ENCODE measurements around the gene HTRA3. TPM values are rescaled to one million over a fixed set of nuclear protein-coding genes. Genes with fewer than 3 reads are reported as not detected.
A peak's percentile ranks its signal among the peaks of the same experiment; 100 is the strongest.

HTRA3 gene
- total RNA-seq, 1 donor: 0.86 TPM

GRCh38 chr4:8300832-8301231 lies 31.3 kb downstream of the HTRA3 start:
- TF ChIP-seq CTCF (IDR thresholded peaks at IDR 0.05; ENCODE audit: insufficient read depth, low read depth, low read length): no peak
- DNase-seq (ENCODE audit: low read depth): no peak
- no peak overlapping the region for H3K4me3 ChIP-seq (ENCODE audit: low read depth, low read length)

DNA sequence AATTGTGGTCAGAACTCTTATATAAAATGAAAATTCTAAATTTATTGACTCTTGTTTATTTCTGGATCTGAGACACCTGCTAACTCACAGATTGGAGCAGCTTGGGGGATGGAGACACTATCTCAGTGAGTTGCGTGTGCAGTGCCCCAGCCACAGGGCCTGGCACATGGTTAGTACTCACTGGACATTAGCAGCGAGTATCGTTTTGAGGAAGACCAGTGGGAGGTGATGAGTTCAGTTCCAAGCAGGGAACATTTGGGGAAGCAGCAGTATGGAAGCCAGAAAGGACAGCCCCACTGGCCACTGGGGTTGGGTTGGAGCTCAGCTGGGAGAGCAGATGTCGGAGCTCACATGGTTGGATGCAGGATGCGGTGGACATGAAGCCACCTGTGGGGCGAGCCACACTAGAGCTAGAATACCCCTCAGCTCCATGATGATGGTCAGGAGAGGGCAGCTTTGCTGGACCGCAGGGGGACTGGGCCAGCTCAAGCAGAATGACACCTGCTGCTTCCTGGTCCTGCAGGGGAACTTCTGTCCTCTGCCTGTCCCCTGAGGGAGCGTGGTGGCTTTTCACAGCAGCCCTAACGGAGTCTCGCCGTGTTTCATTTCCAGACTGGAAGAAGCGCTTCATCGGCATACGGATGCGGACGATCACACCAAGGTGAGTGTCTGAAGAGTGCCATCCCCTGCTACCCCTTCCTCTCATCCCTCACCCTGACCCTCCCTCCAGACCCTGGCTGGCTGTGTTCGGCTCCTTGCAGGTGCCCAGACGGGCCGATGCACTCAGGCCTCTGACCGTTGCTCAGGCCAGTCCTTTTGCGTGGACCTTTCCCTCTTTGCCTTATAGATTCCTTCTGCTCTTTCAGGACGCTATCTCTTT lies 32.5 kb downstream of the HTRA3 start:
- no peak for DNase-seq (ENCODE audit: low read depth)
- no peak for TF ChIP-seq CTCF (IDR thresholded peaks at IDR 0.05; ENCODE audit: insufficient read depth, low read depth, low read length)
- no peak overlapping the region for H3K4me3 ChIP-seq (ENCODE audit: low read depth, low read length)

GRCh38 chr4:8303081-8303480 lies 33.5 kb downstream of the HTRA3 start:
- TF ChIP-seq CTCF (IDR thresholded peaks at IDR 0.05; ENCODE audit: insufficient read depth, low read depth, low read length): no peak
- no peak for DNase-seq (ENCODE audit: low read depth)
- H3K4me3 ChIP-seq (ENCODE audit: low read depth, low read length): no peak overlapping the region

GRCh38 chr4:8303485-8304281 lies 34.1 kb downstream of the HTRA3 start:
- H3K4me3 ChIP-seq (ENCODE audit: low read depth, low read length): no peak overlapping the region
- peak; percentile 85 for DNase-seq (ENCODE audit: low read depth)
- TF ChIP-seq CTCF (IDR thresholded peaks at IDR 0.05; ENCODE audit: insufficient read depth, low read depth, low read length): no peak

DNA sequence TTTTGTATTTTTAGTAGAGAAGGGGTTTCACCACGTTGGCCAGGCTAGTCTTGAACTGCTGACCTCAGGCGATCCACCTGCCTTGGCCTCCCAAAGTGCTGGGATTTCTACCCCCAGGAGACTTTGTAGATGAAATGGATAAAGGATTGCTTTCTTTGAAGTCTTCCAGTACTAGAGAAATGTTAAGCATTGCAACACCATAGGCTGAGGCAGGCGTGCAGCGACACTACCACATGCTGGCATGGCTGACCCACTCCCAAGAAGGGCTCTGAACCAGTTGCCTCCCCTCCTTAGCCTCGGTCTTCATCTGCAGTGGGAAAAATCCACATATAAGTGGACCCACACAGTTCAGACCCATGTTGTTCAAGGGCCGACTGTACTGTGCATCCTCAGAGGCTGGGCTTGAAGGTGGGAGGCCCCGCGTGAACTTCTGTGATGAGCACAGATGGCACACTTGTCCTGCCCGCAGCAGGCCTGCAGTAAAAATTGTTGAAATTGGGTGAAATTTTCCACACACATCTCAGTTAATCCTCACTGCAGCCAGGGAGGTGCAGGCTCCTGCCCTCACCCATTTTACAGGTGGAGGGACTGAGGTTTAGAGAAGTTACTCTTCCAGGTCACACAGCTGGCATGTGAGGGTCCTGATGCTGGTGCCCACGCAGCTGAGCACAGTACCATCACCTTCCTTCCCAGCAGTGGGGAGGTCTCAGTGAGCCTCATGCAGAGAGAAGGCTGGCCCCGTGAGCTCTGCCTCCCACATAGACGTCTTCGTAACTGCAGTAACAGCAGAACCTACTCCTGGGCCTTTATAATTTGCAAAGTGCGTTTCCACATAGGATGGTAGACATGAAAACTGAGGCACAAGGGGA lies 35.5 kb downstream of the HTRA3 start:
- no peak for TF ChIP-seq CTCF (IDR thresholded peaks at IDR 0.05; ENCODE audit: insufficient read depth, low read depth, low read length)
- no peak for DNase-seq (ENCODE audit: low read depth)
- no peak overlapping the region for H3K4me3 ChIP-seq (ENCODE audit: low read depth, low read length)

DNA sequence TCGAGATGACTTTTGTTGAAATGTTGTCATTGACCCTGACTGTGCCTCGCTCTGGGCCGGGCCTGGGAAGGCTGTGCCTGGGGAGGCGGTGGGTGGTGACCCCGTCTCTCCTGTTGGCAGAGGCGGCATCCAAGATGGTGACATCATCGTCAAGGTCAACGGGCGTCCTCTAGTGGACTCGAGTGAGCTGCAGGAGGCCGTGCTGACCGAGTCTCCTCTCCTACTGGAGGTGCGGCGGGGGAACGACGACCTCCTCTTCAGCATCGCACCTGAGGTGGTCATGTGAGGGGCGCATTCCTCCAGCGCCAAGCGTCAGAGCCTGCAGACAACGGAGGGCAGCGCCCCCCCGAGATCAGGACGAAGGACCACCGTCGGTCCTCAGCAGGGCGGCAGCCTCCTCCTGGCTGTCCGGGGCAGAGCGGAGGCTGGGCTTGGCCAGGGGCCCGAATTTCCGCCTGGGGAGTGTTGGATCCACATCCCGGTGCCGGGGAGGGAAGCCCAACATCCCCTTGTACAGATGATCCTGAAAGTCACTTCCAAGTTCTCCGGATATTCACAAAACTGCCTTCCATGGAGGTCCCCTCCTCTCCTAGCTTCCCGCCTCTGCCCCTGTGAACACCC lies 36.4 kb downstream of the HTRA3 start:
- no peak for TF ChIP-seq CTCF (IDR thresholded peaks at IDR 0.05; ENCODE audit: insufficient read depth, low read depth, low read length)
- DNase-seq (ENCODE audit: low read depth): no peak

More for the DNA sequence above, 36.4 kb downstream of the HTRA3 start:
- H3K4me3 ChIP-seq (ENCODE audit: low read depth, low read length): no peak overlapping the region

Data from fibroblast of villous mesenchyme (primary cell).